Left colon (tissue), 2 donors: ENCODE measurements around the gene IQSEC1. TPM values are rescaled to one million over a fixed set of nuclear protein-coding genes. Genes with fewer than 3 reads are reported as not detected.
"Not testable (repeated sequence)": the region's sequence is repeated elsewhere in the genome, so short reads cannot be mapped to it uniquely, and the experiment has no call there.

ENCODE experiments used
- ATAC-seq: fragments of 200-7000 bp; cut with Tn5 transposase; one replicate; pipeline ENCODE4 v1.9.1; 2020; ENCODE audit warnings: mild to moderate bottlenecking, moderate library complexity
- DNase-seq, 2 donors: peaks; one replicate each; pipeline ENCODE4 v3.0.0-alpha.2; 2020
- intact Hi-C, 2 donors: fragments of 100-400 bp; cut with DNase I in 1 of 2; cut with micrococcal nuclease in 1 of 2; formaldehyde crosslinking; loops; one replicate each; pipeline versions ENCODE4 v1.11.2 to v1.14.0; 2022; cut with DNase I, micrococcal nuclease
- total RNA-seq, 2 donors: library from RNA; stranded (reverse); fragmentation: NEBNext Ultra II Directional; extraction: Animal tissue kit (Norgen Biotek cat#: 25700); gene quantifications; one replicate each; pipeline ENCODE4 v1.2.1, GENCODE V29; 2021
- donor health status: DM: no; HTN: no; CAD: no.
- donor health status: DM: yes; HTN: yes; CAD: no.

Gene IQSEC1
- total RNA-seq, 2 donors from 2014 or later = 17.2 to 23.6 TPM

DNA sequence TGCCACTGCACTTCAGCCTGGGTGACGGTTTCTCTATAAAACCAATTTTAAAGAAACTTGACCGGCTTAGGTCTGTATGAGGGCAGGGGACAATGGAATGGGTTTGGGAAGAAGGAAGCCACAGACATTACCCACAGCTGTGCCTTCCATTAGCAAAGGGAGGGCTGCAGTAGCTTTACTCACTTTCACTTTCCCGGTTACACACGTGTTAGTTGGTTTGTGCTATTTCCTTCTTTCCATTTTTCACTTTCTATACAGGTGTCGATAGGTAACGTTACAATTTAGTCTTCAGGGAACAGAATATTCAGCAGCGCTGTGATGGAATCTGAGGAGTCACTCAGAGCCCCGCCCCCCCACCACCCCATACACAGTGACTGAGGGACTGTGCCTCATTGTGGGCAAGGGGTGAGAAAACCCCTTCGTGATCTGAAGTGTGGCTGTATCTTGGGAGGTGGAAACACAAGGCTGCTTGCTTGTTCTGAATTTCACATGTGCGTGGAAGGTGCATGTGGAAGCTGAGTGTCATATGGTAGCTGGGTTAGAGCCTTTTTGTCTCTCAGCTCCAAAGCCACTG lies 187.0 kb downstream of the IQSEC1 start:
- intact Hi-C loops = no loop called here
- DNase-seq (no peak), ATAC-seq (no peak)

DNA sequence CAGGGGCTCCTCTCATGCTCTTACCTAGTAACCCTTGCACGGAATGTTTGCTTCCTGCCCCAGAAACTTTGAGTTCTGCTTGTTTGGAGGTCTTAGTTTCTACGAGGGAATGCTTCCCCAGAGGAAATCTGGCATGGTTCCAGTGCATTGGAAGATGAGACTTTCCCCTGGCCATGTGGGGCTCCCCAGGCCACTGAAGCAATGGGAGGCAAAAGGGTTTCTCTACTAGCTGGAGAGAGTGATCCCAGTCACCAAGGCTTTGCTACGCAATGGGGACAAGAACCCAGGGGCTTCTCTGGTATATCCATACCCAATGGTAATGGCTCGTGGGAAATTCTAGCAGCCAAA lies 187.7 kb downstream of the IQSEC1 start:
- intact Hi-C loops = no loop called here
- ATAC-seq (no peak), DNase-seq (no peak)

DNA sequence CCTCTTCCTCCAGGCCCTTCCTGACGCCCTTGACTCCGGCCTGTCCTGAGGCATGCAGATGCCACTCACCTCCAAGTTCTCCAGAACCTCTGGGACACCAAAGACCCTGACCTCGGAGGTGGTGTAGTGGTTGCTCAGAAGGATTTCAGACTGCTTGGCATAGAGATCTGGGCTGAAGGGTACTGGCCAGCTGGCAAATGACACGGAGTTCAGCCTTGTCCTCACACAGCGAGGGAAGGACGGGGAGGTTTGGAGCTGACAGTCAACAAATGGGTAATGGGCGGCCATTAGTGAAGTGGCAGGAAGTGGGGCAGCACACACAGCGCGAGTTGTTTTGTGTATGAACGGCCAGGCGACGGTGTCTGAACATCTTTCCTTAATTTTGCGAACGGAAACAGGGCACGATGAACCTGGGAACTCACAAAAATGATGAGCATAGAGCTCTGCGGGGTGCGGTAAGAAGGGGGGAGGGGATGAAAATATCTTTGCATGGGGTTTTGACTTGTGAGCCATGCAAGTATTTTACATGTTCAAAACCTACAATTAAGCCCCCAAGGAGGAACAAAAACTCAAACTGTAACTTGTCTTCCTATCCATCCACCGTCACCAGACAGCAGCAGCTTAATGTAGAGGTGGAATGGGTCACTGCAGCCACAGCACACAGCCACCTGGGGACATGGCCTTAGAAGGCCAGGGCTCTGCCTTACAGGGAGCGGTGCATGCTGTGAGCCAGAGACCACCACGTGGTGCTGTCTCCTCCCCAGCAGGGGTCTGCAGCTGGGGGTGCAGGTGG lies 188.2 kb downstream of the IQSEC1 start:
- DNase-seq (no peak), ATAC-seq (no peak)
- intact Hi-C loops = no loop called here

DNA sequence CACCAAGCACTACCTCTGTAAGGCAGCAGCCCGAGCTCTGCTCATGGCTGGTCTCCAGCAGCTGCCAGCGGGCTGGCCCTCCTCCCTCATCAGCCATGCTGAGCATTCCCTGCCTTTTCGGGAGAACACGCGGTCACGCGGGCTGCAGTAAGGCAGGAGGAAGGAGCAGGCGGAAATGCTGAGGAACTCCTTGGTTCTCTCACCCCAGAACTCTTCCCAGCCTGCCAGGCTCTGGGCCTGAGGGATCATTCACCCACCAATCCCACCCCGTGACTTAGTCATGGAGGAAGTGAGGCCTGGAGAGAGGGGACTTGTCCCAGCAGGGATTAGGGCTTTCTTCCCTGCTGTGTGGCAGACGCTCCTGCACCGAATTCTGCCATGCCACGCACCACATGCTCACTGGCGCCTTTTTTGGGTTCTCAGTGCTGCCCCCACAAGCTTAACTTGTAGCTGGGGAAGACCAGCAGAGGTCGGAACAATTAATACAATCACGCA lies 189.0 kb downstream of the IQSEC1 start:
- no peak for ATAC-seq
- DNase-seq = peak in 1 of 2 donors; percentile 53
- intact Hi-C loops = no loop called here

DNA sequence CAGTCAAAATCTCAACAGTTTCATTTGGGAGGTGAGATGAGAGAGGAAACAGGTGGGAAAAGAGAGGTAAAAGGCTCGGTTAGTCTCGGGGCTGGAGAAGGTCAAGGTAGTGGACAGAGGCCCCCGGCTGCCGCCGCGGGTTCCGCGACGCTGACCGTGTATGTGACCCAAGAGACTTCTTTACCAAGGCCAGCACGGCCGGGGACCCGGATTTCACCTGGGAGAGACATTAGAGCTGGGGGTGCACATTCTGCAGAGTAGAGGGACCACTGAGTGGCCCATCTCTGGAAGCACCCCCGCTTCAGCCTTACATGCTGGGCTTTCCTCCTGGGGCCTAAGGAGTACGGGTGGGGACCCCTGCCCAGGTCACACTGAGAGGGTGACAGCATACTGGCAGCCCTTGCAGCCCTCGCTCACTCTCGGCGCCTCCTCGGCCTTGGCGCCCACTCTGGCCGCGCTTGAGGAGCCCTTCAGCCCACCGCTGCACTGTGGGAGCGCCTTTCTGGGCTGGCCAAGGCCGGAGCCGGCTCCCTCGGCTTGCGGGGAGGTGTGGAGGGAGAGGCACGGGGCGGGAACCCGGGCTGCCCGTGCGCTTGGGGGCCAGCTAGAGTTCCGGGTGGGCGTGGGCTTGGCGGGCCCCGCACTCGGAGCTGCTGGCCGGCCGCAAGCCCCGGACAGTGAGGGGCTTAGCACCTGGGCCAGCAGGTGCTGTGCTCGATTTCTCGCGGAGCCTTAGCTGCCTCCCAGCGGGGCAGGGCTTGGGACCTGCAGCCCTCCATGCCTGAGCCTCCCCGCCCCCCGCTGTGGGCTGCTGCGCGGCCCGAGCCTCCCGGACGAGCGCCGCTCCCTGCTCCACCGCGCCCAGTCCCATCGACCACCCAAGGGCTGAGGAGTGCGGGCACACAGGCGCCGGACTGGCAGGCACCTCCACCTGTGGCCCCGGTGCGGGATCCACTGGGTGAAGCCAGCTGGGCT lies 190.6 kb downstream of the IQSEC1 start:
- intact Hi-C loops = no loop called here
- ATAC-seq (no peak), DNase-seq (no peak)

DNA sequence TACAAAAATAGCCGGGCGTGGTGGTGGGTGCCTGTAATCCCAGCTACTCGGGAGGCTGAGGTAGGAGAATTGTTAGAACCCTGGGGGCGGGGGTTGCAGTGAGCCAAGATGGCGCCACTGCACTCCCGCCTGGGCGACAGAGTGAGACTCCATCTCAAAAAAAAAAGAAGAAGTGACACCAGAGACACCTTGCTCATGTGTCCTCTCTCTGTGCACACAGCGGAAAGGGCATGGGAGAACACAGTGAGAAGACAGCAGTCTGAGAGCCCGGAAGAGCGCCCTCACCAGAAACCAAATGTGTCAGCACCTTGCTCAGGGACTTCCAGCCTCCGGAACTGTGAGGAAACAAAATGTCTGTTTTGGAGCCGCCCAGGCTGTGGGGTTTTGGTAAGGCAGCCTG lies 191.4 kb downstream of the IQSEC1 start:
- intact Hi-C loops, ATAC-seq, DNase-seq: not testable (repeated sequence)

DNA sequence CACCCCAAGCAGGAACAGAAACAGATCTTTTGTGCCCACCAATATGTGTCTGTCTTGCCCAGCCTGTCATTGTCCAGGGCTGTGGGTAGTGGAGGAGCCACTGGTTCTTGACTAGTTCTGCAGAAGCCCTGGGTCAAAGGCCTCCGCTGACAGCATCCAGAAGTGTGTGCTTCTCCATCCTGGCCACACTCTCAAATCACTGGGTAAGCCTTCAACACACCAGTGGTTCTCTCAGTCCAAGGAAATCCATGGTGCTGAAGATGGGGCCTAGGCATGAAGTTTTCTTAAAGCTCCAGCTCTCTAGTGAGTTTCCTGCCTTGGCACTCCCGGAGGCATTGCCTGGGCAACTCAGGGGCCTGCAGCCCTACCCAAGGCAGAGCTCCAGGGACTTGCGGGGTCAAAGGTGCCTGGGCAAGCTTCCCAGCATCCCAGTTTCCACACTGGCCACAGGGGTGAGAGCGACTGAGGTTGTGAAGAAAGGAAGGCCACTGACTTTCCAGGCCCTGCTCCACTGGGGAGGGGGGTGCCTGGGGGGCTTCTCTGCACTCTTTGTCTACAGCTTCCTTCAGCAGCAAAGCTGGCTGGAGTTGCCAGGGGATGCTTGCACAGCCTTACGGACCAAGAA lies 193.9 kb downstream of the IQSEC1 start:
- no peak for DNase-seq
- intact Hi-C loops = no loop called here
- no peak for ATAC-seq

DNA sequence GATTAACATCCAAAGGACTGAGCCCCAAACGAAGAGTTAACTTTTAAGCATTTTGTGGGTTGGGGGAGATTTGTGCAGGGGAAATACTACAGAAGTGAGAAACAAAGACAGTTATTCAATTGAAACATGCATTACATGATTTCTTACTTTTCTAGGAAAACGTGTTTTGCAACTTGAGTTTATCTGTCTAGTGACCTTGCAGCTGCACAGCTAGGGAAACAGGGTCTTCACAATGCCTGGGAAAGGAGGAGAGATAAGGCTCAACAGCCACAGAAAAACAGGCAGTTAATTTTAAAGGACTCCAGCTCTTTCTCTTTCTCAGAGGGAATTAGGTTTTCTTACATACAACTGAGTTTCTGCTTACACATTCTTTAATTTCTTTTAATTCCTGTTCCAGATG lies 194.5 kb downstream of the IQSEC1 start:
- ATAC-seq, intact Hi-C loops, DNase-seq: not testable (repeated sequence)

DNA sequence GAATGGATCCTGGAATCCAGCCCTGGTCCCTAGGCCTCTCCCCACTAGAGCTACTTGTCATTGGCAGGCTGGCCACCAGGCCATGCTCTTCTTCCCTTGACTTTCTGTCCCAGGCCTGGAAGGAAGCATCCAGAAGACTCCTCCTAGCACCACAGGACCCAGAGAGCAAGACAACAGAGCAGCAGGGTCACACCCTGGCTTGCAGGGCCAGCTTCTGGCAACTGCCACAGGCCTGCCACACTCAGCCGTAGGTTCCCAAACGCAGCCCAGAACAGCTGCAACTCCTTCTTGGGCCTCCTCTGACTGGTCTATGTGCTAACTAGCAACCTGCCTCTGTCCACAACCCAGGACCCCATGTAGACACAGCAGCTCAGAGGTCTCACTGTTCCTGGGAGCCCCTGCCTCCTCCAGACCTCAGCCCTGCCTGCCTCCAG lies 195.1 kb downstream of the IQSEC1 start:
- DNase-seq (no peak), ATAC-seq (no peak)
- intact Hi-C loops = no loop called here

DNA sequence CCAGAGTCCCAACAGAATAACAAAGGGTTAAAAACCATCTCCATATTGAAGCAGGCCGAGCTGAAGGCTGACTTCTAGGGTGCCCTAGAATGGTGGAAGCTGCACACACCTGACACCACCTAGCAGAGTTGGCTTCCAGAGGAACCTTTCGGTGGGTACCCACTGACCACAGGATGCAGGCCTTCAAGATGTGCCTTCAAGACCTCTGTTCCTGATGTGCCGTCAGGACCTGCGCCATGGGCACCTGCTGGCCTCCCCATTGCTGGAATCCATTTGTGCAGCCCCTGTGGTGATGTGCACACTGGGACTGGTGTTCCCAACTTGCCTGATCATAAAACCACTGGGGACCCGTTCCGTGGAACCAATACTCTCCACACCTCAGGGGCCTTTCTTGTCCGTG lies 196.2 kb downstream of the IQSEC1 start:
- ATAC-seq (no peak), DNase-seq (no peak)
- intact Hi-C loops = no loop called here

DNA sequence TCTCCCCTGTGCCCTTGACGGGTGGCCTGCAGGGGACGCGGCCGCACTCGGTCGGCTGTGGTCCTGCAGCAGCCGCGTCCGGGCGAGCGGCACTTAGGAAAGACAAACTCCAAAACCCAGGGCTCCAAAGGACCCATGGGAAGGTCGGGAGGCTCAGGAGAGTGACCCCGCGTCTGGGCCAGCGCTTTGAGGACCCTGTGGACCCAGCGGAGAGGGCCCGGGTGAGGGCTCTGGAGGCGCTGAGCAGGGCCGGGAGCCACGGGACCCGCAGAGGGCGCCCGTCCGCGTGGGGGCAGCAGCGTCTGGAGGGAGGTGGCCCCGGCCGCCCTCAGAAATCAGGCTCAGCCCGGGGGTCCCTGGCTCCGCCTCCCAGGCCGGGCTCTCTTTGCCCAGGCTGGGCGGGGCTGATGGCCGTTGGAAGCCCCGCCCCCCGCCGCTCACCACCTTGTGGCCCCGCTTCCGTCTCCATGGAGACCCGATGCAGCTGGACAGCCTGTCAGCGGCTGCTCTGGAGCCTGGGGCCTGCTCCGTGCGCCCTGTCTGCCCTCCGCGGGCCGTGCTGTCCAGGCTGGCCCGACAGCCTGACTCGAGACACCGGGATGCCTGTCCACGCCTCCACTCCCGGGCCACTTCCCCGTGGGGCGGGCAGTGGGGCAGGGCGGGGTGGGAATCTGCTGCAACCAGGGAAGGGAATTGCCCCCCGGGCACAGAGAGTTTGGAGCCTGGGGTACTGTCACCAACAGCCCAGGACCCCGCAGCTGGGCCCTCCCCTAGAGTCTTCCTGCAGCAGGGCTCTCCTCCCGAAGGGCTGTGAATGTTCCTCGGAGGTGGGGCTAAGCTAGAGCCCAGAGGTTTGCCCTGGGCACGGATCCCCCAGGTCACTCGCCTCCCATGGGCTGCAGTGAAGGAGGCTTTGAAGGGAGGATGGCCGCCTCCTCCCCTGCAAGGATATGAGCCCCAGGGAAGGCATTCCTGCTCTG lies 197.1 kb downstream of the IQSEC1 start:
- intact Hi-C loops = no loop called here
- DNase-seq (peak; percentile 49 to 68), ATAC-seq (peak; percentile 89)

DNA sequence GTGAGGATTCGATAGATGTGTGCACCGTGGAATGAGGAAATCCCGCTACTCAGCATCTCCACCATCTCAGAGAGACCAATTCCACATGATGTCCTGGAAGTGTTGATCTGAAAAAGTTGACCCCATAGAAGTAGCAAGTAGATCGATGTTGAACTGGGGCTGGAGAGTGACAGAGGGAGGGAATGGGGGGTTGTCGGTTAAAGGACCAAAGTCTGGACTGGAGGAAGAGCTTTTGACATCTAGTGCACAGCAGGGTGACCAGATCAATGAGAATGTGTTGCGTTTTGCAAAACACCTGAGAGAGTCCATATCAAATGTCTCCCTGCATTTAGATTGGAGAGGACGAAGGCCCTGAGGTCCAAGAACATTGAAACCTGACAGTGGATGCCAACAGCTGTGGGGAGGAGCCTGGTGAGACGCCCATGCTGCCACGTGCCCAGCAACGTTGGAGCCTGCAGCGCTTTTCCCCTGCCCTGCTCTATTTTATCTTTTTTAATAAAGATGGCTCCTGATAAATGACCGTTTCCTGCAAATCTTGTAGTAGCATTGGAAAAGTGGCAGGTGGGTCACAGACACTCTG lies 201.7 kb downstream of the IQSEC1 start:
- intact Hi-C loops = no loop called here
- no peak for ATAC-seq
- no peak for DNase-seq

DNA sequence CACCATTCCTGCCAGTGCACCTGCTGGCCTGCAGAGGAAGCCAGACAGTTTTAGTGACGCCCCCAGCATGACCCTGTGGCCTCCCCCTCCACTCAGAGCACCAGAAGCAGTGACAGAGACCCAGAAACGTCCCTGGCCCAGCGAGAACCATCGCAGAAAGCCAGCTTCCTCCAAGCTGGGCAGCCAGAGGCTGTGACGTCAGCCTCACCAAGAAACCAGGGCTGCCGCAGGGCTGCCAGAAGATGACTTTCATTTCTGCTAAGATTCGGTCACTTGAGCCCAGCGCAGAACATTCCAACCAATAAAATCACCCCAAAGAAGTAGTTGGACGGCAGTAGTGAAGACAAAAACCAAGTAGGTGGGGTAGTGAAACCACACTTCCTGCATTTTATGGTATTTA lies 202.3 kb downstream of the IQSEC1 start:
- intact Hi-C loops = no loop called here
- no peak for ATAC-seq
- DNase-seq = peak in 1 of 2 donors; percentile 46

DNA sequence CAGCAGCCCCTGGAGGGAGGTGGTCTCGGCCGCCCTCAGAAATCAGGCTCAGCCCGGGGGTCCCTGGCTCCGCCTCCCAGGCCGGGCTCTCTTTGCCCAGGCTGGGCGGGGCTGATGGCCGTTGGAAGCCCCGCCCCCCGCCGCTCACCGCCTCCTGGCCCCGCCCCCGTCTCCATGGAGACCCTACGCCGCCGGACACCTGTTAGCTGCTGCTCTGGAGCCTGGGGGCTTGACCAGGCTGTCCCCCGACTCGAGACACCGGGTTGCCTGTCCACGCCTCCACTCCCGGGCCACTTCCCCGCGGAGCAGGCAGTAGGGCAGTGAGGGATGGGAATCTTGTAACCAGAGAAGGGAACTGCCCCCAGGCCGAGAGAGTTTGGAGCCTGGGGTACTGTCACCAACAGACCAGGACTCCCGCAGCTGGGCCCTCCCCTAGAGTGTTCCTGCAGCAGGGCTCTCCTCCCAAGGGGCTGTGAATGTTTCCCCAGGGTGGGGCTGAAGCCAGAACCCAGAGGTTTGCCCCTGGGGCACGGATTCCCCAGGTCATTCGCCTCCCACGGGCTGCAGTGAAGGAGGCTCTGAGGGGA lies 204.1 kb downstream of the IQSEC1 start:
- peak; percentile 86 for ATAC-seq

DNA sequence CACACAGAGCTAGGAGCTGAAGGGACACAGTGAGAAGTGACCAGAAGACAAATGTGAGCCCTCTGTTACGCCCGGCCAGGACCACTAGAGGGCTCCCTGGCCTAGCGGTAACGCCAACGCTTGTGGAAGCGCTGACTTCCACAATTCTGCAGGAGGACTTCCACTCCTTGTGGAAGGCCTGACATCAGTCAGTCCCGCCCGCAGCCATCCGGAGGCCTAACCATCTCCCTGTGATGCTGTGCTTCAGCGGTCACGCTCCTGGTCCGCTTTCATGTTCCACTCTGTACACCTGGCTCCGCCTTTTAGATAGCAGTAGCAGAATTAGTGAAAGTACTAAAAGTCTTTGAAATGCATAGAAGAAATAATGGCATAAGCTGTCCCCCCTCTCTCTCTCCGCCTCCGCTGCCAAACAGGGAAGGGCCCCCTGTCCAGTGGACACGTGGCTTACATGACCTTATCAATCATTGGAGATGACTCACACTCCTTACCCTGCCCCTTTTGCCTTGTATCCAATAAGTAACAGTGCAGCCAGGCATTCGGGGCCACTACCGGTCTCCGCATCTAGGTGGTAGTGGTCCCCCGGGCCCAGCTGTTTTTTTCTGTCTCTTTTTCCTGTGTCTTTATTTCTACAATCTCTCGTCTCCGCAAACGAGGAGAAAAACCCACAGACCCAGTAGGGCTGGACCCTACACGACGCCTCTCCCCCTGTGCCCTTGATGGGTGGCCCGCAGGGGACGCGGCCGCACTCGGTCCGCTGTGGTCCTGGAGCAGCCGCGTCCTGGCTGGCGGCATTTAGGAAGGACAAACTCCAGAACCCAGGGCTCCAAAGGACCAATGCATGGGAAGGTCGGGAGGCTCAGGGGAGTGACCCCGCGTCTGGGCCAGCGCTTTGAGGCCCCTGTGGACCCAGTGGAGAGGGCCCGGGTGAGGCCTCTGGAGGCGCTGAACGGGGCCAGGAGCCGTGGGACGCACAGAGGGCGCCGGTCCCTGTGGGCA lies 204.9 kb downstream of the IQSEC1 start:
- DNase-seq (peak; percentile 75 to 80), ATAC-seq (peak; percentile 95)
- intact Hi-C loops = no loop called here

More for the DNA sequence above, 204.1 kb downstream of the IQSEC1 start:
- DNase-seq = peak; percentile 42 to 83
- intact Hi-C loops = no loop called here

DNA sequence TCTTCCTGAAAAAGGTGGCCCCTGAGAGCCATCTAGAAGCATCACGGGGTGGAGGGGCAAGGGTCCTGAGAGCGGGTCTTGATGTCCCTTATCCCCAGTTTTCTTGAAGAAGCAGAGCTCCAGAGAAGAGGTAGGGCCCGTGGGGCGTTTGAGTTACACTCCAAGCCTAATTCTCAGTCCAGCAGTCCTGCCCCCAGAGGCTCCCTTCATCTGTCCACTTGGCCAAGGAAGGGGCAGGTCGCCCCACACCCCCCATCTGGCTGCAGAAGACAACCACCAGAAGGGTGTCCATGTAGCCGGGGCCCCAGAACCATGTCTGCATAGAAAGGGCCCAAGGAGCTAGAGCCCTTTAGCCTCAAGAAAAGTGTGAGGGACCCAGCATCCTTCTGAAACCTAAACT lies 206.4 kb downstream of the IQSEC1 start:
- no peak for ATAC-seq
- no peak for DNase-seq
- intact Hi-C loops = no loop called here
